OCI-LY7 (cell line): ENCODE data around the gene PNMA8C.

Source experiments
- CTCF ChIP-seq: fragments of 200-600 bp; sonication (generic); conservative IDR thresholded peaks from 2 replicates; pipeline ENCODE4 v1.5.1; 2014; ENCODE audit warnings: mild to moderate bottlenecking, antibody characterized with exemption, low read length, moderate library complexity, mixed read lengths
- EZH2phosphoT487 ChIP-seq: fragments of 200-600 bp; sonication (generic); IDR thresholded peaks from 2 replicates; pipeline ENCODE4 v1.6.1; 2018; ENCODE audit warnings: low read depth, borderline replicate concordance, mild to moderate bottlenecking, mixed run types, antibody characterized with exemption, low read length, moderate library complexity, mixed read lengths

- TF ChIP-seq CTCF, result no peak
- no peak for TF ChIP-seq EZH2phosphoT487
Measured at GRCh38 chr19:46381756-46382345, 46.9 kb downstream of the PNMA8C start.
